ENCODE results near the gene AAK1.
"Not testable (repeated sequence)": the region's sequence is repeated elsewhere in the genome, so short reads cannot be mapped to it uniquely, and the experiment has no call there.

Gene AAK1

GRCh38 chr2:69643602-69644505, at the start of gene AAK1:
Gene AAK1 (minus strand): TSS chr2:69643739. CDS start chr2:69643040, 699 bp downstream.
- peak in 1 of 2 experiments; percentile 76 for DNase-seq

- no peak for DNase-seq
Observed at GRCh38 chr2:69692424-69692823, 48.9 kb upstream of the AAK1 start.

GRCh38 chr2:69689969-69690368, 46.4 kb upstream of the AAK1 start:
- no peak for DNase-seq

- DNase-seq: no peak
Observed at GRCh38 chr2:69689466-69689865, 45.9 kb upstream of the AAK1 start.

- DNase-seq: no peak
Observed at GRCh38 chr2:69687971-69688611, 44.6 kb upstream of the AAK1 start.

- DNase-seq: no peak
Observed at GRCh38 chr2:69686813-69687212, 43.3 kb upstream of the AAK1 start.

GRCh38 chr2:69685321-69686048, 41.9 kb upstream of the AAK1 start:
- DNase-seq: no peak

- DNase-seq: no peak
Observed at GRCh38 chr2:69683170-69683971, 39.8 kb upstream of the AAK1 start.

- DNase-seq: no peak
Observed at GRCh38 chr2:69682525-69682924, 39.0 kb upstream of the AAK1 start.

- DNase-seq: no peak
Observed at GRCh38 chr2:69680001-69680675, 36.6 kb upstream of the AAK1 start.

- DNase-seq: no peak
Observed at GRCh38 chr2:69677914-69678313, 34.4 kb upstream of the AAK1 start.

- no peak for DNase-seq
Observed at GRCh38 chr2:69676146-69676545, 32.6 kb upstream of the AAK1 start.

- no peak for DNase-seq
Observed at GRCh38 chr2:69674316-69674670, 30.8 kb upstream of the AAK1 start.

GRCh38 chr2:69673098-69673497, 29.6 kb upstream of the AAK1 start:
- DNase-seq: not testable (repeated sequence)

- no peak for DNase-seq
Observed at GRCh38 chr2:69669666-69670065, 26.1 kb upstream of the AAK1 start.

GRCh38 chr2:69668598-69668997, 25.1 kb upstream of the AAK1 start:
- DNase-seq: no peak

- DNase-seq: no peak
Observed at GRCh38 chr2:69667805-69668382, 24.4 kb upstream of the AAK1 start.

- DNase-seq: no peak
Observed at GRCh38 chr2:69665152-69665551, 21.6 kb upstream of the AAK1 start.

GRCh38 chr2:69663860-69664259, 20.3 kb upstream of the AAK1 start:
- no peak for DNase-seq

GRCh38 chr2:69662547-69662946, 19.0 kb upstream of the AAK1 start:
- not testable (repeated sequence) for DNase-seq

- no peak for DNase-seq
Observed at GRCh38 chr2:69660637-69661036, 17.1 kb upstream of the AAK1 start.
